GM23338 (cell line): ENCODE measurements around the gene RRP1. TPM values are rescaled to one million over a fixed set of nuclear protein-coding genes. Genes with fewer than 3 reads are reported as not detected.

Experiments used
- ATAC-seq: fragments of 200-7000 bp; cut with Tn5 transposase; 3 replicates; pipeline ENCODE4 v1.9.1; 2020
- DNase-seq: peaks from one replicate; pipeline ENCODE4 v3.0.0-alpha.2; 2015; ENCODE audit warnings: low spot score
- H2AFZ ChIP-seq: fragments of 200-600 bp; sonication (generic); 2 replicates; pipeline ENCODE4 v1.8.0; 2016; ENCODE audit warnings: antibody characterized with exemption, mild to moderate bottlenecking, moderate library complexity
- H3F3A ChIP-seq: fragments of 200-600 bp; sonication (generic); replicated peaks from 2 replicates; pipeline ENCODE4 v1.8.0; 2017; ENCODE audit warnings: antibody characterized with exemption, mixed run types, low read depth
- H3K27ac ChIP-seq: fragments of 200-600 bp; sonication (generic); 2 replicates; pipeline ENCODE4 v1.6.1; 2016; ENCODE audit warnings: low read depth
- H3K27me3 ChIP-seq: fragments of 200-600 bp; sonication (generic); 2 replicates; pipeline ENCODE4 v1.8.0; 2016; ENCODE audit warnings: mild to moderate bottlenecking, mixed run types, moderate library complexity; ENCODE audit not compliant: insufficient read depth
- H3K36me3 ChIP-seq: fragments of 200-600 bp; sonication (generic); 2 replicates; pipeline ENCODE4 v1.8.0; 2016; ENCODE audit warnings: mild to moderate bottlenecking; ENCODE audit not compliant: insufficient read depth
- H3K4me1 ChIP-seq: fragments of 200-600 bp; sonication (generic); 2 replicates; pipeline ENCODE4 v1.8.0; 2016; ENCODE audit warnings: mild to moderate bottlenecking, moderate library complexity; ENCODE audit not compliant: insufficient read depth
- H3K4me2 ChIP-seq: fragments of 200-600 bp; sonication (generic); 2 replicates; pipeline ENCODE4 v1.7.1; 2017; ENCODE audit warnings: mixed run types
- H3K4me3 ChIP-seq: fragments of 200-600 bp; sonication (generic); 2 replicates; pipeline ENCODE4 v1.6.1; 2016; ENCODE audit warnings: mixed run types
- H3K79me2 ChIP-seq: fragments of 200-600 bp; sonication (generic); replicated peaks from 2 replicates; pipeline ENCODE4 v1.8.0; 2017; ENCODE audit warnings: mild to moderate bottlenecking; ENCODE audit not compliant: insufficient read depth
- H3K9me2 ChIP-seq: fragments of 200-600 bp; sonication (generic); 2 replicates; pipeline ENCODE4 v1.8.0; 2017; ENCODE audit not compliant: insufficient read depth
- H4K20me1 ChIP-seq: fragments of 200-600 bp; sonication (generic); replicated peaks from 2 replicates; pipeline ENCODE4 v1.8.0; 2017; ENCODE audit warnings: mild to moderate bottlenecking; ENCODE audit not compliant: insufficient read depth
- H3K27ac Mint-ChIP-seq: 2 replicates; pipeline ENCODE4 v1.8.0; 2020; ENCODE audit warnings: inconsistent platforms, mild to moderate bottlenecking, moderate library complexity, mixed read lengths
- H3K27me3 Mint-ChIP-seq: 3 replicates; pipeline ENCODE4 v1.8.0; 2022; ENCODE audit warnings: low read depth, mild to moderate bottlenecking, moderate library complexity, mixed read lengths, inconsistent platforms; ENCODE audit not compliant: insufficient read depth, poor library complexity
- H3K36me3 Mint-ChIP-seq: 3 replicates; pipeline ENCODE4 v1.8.0; 2021; ENCODE audit warnings: low read depth, mild to moderate bottlenecking, inconsistent platforms, moderate library complexity, mixed read lengths
- H3K4me1 Mint-ChIP-seq: 3 replicates; pipeline ENCODE4 v1.8.0; 2020; ENCODE audit warnings: mild to moderate bottlenecking, inconsistent platforms, mixed read lengths
- H3K4me3 Mint-ChIP-seq: 3 replicates; pipeline ENCODE4 v1.8.0; 2021; ENCODE audit warnings: moderate library complexity, mild to moderate bottlenecking, inconsistent platforms, mixed read lengths
- H3K9me3 Mint-ChIP-seq: 3 replicates; pipeline ENCODE4 v1.8.0; 2020; ENCODE audit warnings: moderate library complexity, mild to moderate bottlenecking, inconsistent platforms, mixed read lengths
- CREB1 ChIP-seq: fragments of 250-450 bp; sonication (Bioruptor Pico); IDR thresholded peaks from 2 replicates; pipeline ENCODE4 v1.5.0; 2020; ENCODE audit warnings: low read depth, mild to moderate bottlenecking, moderate library complexity
- EZH2 ChIP-seq: fragments of 200-600 bp; sonication (generic); IDR thresholded peaks from one replicate; pipeline ENCODE4 v1.8.0; 2017; ENCODE audit warnings: antibody characterized with exemption, mild to moderate bottlenecking, low read depth; ENCODE audit not compliant: unreplicated experiment
- EZH2phosphoT487 ChIP-seq: fragments of 200-600 bp; sonication (generic); IDR thresholded peaks from one replicate; pipeline ENCODE4 v1.8.1; 2018; ENCODE audit warnings: antibody characterized with exemption; ENCODE audit not compliant: unreplicated experiment
- JUNB ChIP-seq: IDR thresholded peaks from one replicate; pipeline ENCODE4 v1.6.1; 2016; ENCODE audit warnings: antibody characterized with exemption; ENCODE audit not compliant: unreplicated experiment
- POLR2AphosphoS5 ChIP-seq: IDR thresholded peaks from 2 replicates; pipeline ENCODE4 v1.6.1; 2016; ENCODE audit warnings: antibody characterized with exemption, low read depth
- STAT1 ChIP-seq: IDR thresholded peaks from one replicate; pipeline ENCODE4 v1.6.1; 2016; ENCODE audit warnings: antibody characterized with exemption; ENCODE audit not compliant: unreplicated experiment
- ZNF114 ChIP-seq: fragments of 250-450 bp; sonication (Bioruptor Pico); IDR thresholded peaks from 2 replicates; pipeline ENCODE4 v1.5.0; 2020; ENCODE audit warnings: mild to moderate bottlenecking, moderate library complexity
- ZNF331 ChIP-seq: fragments of 250-450 bp; sonication (Bioruptor Pico); IDR thresholded peaks from 2 replicates; pipeline ENCODE4 v1.5.0; 2020; ENCODE audit warnings: low read depth, mild to moderate bottlenecking, moderate library complexity
- polyA plus RNA-seq: library from polyadenylated mRNA; unstranded; fragments of >200 nt; fragmentation: Nextera tagmentation; extraction: Ambion mirVana; gene quantifications from 2 replicates; pipeline ENCODE4 v1.2.1, GENCODE V29; 2016
- total RNA-seq: library from RNA; depleted of rRNA; stranded (reverse); fragments of >200 nt; shearing (Covaris generic); gene quantifications from 2 replicates; pipeline ENCODE4 v1.2.3, GENCODE V29; 2014
- TF ChIP-seq, protein P1 (sequence below): fragments of 250-450 bp; sonication (Bioruptor Pico); IDR thresholded peaks from 2 replicates; pipeline ENCODE4 v1.5.0; 2020; ENCODE audit warnings: mild to moderate bottlenecking, moderate library complexity
- TF ChIP-seq, protein P2 (sequence below): IDR thresholded peaks from 2 replicates; pipeline ENCODE4 v1.6.1; 2016; ENCODE audit warnings: antibody characterized with exemption
- TF ChIP-seq, protein P3 (sequence below): IDR thresholded peaks from one replicate; pipeline ENCODE4 v1.6.1; 2018; ENCODE audit warnings: antibody characterized with exemption; ENCODE audit not compliant: unreplicated experiment

Gene RRP1
- total and polyA plus RNA-seq, 2 experiments from 2014 or later: 36.5 to 63.5 TPM

DNA sequence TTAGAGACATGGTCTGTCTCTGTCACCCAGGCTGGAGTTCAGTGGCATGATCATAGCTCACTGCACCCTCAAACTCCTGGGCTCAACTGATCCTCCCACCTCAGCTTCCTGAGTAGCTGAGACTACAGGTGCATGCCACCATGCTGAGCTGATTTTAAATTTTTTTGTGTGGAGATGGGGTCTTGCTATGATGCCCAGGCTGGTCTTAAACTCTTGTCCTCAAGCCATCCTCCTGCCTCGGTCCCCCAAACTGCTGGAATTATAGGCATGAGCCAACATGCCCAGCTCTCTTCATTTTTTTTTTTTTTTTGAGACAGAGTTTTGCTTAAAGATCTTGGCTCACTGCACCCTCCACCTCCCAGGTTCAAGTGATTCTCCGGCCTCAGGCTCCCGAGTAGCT lies 50.9 kb downstream of the RRP1 start:
- no peak overlapping the region for H3K4me2 ChIP-seq
- H3K27me3 ChIP-seq: no peaks in the 10 kb centered on the region
- TF ChIP-seq POLR2AphosphoS5 (no peak), EZH2 (no peak), ZNF331 (no peak), ZNF114 (no peak), CREB1 (no peak), STAT1 (no peak), EZH2phosphoT487 (no peak), JUNB (no peak)
- TF ChIP-seq, protein P1, sequence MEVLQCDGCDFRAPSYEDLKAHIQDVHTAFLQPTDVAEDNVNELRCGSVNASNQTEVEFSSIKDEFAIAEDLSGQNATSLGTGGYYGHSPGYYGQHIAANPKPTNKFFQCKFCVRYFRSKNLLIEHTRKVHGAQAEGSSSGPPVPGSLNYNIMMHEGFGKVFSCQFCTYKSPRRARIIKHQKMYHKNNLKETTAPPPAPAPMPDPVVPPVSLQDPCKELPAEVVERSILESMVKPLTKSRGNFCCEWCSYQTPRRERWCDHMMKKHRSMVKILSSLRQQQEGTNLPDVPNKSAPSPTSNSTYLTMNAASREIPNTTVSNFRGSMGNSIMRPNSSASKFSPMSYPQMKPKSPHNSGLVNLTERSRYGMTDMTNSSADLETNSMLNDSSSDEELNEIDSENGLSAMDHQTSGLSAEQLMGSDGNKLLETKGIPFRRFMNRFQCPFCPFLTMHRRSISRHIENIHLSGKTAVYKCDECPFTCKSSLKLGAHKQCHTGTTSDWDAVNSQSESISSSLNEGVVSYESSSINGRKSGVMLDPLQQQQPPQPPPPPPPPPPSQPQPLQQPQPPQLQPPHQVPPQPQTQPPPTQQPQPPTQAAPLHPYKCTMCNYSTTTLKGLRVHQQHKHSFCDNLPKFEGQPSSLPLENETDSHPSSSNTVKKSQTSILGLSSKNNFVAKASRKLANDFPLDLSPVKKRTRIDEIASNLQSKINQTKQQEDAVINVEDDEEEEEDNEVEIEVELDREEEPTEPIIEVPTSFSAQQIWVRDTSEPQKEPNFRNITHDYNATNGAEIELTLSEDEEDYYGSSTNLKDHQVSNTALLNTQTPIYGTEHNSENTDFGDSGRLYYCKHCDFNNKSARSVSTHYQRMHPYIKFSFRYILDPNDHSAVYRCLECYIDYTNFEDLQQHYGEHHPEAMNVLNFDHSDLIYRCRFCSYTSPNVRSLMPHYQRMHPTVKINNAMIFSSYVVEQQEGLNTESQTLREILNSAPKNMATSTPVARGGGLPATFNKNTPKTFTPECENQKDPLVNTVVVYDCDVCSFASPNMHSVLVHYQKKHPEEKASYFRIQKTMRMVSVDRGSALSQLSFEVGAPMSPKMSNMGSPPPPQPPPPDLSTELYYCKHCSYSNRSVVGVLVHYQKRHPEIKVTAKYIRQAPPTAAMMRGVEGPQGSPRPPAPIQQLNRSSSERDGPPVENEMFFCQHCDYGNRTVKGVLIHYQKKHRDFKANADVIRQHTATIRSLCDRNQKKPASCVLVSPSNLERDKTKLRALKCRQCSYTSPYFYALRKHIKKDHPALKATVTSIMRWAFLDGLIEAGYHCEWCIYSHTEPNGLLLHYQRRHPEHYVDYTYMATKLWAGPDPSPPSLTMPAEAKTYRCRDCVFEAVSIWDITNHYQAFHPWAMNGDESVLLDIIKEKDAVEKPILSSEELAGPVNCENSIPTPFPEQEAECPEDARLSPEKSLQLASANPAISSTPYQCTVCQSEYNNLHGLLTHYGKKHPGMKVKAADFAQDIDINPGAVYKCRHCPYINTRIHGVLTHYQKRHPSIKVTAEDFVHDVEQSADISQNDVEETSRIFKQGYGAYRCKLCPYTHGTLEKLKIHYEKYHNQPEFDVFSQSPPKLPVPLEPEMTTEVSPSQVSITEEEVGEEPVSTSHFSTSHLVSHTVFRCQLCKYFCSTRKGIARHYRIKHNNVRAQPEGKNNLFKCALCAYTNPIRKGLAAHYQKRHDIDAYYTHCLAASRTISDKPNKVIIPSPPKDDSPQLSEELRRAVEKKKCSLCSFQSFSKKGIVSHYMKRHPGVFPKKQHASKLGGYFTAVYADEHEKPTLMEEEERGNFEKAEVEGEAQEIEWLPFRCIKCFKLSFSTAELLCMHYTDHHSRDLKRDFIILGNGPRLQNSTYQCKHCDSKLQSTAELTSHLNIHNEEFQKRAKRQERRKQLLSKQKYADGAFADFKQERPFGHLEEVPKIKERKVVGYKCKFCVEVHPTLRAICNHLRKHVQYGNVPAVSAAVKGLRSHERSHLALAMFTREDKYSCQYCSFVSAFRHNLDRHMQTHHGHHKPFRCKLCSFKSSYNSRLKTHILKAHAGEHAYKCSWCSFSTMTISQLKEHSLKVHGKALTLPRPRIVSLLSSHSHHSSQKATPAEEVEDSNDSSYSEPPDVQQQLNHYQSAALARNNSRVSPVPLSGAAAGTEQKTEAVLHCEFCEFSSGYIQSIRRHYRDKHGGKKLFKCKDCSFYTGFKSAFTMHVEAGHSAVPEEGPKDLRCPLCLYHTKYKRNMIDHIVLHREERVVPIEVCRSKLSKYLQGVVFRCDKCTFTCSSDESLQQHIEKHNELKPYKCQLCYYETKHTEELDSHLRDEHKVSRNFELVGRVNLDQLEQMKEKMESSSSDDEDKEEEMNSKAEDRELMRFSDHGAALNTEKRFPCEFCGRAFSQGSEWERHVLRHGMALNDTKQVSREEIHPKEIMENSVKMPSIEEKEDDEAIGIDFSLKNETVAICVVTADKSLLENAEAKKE (CRISPR knock-in tag): no peak
- TF ChIP-seq, protein P2, sequence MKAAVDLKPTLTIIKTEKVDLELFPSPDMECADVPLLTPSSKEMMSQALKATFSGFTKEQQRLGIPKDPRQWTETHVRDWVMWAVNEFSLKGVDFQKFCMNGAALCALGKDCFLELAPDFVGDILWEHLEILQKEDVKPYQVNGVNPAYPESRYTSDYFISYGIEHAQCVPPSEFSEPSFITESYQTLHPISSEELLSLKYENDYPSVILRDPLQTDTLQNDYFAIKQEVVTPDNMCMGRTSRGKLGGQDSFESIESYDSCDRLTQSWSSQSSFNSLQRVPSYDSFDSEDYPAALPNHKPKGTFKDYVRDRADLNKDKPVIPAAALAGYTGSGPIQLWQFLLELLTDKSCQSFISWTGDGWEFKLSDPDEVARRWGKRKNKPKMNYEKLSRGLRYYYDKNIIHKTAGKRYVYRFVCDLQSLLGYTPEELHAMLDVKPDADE: no peak
- TF ChIP-seq, protein P3, sequence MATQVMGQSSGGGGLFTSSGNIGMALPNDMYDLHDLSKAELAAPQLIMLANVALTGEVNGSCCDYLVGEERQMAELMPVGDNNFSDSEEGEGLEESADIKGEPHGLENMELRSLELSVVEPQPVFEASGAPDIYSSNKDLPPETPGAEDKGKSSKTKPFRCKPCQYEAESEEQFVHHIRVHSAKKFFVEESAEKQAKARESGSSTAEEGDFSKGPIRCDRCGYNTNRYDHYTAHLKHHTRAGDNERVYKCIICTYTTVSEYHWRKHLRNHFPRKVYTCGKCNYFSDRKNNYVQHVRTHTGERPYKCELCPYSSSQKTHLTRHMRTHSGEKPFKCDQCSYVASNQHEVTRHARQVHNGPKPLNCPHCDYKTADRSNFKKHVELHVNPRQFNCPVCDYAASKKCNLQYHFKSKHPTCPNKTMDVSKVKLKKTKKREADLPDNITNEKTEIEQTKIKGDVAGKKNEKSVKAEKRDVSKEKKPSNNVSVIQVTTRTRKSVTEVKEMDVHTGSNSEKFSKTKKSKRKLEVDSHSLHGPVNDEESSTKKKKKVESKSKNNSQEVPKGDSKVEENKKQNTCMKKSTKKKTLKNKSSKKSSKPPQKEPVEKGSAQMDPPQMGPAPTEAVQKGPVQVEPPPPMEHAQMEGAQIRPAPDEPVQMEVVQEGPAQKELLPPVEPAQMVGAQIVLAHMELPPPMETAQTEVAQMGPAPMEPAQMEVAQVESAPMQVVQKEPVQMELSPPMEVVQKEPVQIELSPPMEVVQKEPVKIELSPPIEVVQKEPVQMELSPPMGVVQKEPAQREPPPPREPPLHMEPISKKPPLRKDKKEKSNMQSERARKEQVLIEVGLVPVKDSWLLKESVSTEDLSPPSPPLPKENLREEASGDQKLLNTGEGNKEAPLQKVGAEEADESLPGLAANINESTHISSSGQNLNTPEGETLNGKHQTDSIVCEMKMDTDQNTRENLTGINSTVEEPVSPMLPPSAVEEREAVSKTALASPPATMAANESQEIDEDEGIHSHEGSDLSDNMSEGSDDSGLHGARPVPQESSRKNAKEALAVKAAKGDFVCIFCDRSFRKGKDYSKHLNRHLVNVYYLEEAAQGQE: no peak
- H4K20me1 ChIP-seq: no peaks in the 10 kb centered on the region
- H3K9me2 ChIP-seq: no peaks in the 10 kb centered on the region
- no peaks in the 10 kb centered on the region for H3K4me1 ChIP-seq
- Mint-ChIP-seq H3K4me1 (no peaks in the 10 kb centered on the region), H3K27me3 (peaks cover 2% of the 10 kb centered on the region), H3K27ac (no peak overlapping the region), H3K36me3 (no peaks in the 10 kb centered on the region), H3K4me3 (no peak overlapping the region), H3K9me3 (no peaks in the 10 kb centered on the region)
- H3F3A ChIP-seq: no peaks in the 10 kb centered on the region
- H3K4me3 ChIP-seq: no peak overlapping the region
- ATAC-seq (no peak), DNase-seq (no peak)
- no peak overlapping the region for H2AFZ ChIP-seq
- no peaks in the 10 kb centered on the region for H3K79me2 ChIP-seq
- no peaks in the 10 kb centered on the region for H3K36me3 ChIP-seq
- H3K27ac ChIP-seq: no peak overlapping the region
